COLO668 (cell line): ENCODE results near the gene B3GALNT1.
"Not testable (repeated sequence)": the region's sequence is repeated elsewhere in the genome, so short reads cannot be mapped to it uniquely, and the experiment has no call there.

Experiments used
- DNase-seq: peaks from one replicate; lab custom pipeline; 2025; ENCODE audit not compliant: unreplicated experiment; lab: John Stamatoyannopoulos, UW

B3GALNT1 gene

DNA sequence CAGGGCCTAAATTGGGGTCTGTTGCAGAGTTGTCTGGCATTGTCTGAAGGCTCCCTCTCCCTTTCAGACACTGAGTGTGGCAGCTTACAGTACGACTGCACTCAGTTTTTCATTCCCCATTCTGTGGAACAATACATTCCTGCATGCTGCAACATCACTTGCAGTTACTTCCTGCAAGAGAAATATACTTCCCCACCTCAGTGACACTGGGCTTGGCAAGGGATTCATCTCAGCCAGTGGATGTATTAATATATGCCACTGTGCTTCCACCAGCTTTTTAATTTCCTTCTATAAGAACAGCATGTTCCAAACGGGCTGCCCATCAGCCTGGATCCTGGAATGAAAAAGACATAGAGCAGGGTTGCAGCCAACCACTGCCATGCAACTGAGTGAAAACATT is 23.1 kb downstream of the B3GALNT1 start:
- DNase-seq: no peak

DNA sequence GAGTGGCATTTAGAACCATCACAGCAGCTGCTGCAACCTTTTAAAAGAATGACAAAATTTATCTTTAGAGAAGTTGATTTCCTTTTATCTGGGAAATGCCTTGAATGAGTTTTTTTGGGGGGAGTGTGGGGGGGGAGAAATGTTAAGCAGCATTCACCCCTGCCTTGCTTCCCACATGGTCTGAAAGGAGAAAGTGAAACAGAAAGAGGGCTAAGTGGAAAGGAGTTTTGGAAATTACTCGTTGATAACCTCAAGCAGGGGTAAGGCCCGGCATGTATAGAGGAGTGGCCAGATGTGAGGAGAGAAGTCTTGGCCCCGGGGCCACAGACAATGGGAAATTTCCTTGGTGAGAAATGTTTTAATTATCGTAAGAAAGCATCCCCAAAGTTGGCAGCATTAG is 23.5 kb downstream of the B3GALNT1 start:
- DNase-seq: no peak

DNA sequence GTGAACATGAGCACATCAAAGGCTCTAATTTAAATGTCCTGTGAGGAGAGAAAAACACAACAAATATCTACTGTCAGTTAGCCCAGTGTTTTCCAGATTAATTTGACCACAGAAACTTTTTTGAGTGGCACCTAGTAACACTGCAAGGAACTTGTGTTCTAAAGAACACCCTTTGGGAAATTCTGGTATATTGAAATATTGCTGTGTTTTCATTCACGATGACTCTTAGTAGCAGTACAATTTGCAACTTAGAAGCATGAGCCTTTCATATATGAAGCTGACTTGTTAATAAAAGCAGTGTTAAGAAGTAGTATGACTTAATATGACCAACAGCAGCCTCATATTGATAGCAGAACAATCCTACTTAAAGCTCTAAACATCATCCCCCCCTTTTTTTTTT is 32.0 kb downstream of the B3GALNT1 start:
- DNase-seq: no peak

DNA sequence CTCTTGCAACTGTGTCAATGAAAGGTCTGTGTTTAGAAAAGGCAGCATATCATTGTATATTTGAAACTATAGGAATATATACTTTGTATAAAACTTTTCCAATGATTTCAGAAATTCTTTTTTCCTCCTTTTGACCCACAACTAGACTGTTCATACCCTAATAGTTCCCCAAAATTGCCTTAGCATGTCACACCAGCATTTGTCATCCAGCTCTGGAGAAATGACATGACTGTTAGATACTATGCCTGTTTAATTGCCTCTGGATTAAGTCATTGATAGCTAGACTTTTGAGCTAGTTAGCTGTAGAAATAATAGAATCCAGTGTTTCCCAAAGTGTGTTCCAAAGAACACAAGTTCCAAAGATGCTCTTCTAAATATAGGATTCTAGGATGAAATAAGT is 32.4 kb downstream of the B3GALNT1 start:
- DNase-seq: no peak

DNA sequence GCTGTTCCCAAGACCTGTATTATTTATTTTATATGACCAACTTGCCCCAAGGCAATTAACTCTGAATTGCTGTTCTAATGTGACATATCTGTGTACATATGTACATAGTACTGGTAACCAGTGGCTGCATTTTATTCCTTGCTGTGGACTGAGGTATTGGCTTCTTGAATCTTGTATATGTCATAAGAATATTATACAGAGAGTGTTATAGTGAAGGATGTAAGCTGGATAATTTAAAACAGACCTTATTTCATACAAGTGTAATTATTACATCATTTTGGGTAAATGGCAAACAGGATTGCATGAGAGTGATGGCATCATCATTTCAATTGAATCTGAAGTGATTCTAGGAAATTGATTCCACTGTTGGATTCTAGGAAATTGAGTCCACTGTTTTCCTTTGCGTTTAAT is 32.9 kb downstream of the B3GALNT1 start:
- DNase-seq: no peak

DNA sequence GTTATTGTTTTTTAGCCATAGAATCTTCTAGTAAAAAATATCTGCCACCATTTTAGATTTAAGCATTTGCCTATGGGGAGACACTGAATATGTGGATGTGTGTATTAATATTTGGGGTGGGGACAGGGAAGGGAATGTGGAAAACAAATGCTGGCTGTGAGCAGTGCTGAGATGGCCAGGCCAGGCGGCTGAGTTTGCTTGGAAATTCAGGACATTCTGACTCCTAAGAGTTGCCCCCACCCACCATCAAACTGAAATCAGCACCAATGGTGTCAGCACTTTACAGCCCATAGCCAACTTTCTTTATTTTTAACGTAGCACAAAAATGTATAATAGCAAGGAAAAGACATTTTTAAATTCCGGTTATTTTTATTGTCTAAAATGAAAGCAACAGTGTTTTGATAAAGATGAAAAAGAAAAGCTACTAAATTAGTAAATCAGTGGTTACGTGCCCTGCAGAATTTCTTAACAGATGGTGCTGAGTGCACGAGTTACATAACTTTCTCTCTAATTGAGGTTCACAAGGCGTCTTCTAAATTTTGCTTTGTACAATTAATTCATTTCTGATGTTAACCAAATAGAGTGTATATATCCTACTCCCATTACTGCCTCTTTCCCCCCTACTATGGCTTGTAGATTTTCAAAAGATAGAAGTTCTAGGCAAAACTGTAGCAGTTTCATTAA is 34.0 kb downstream of the B3GALNT1 start:
- no peak for DNase-seq

DNA sequence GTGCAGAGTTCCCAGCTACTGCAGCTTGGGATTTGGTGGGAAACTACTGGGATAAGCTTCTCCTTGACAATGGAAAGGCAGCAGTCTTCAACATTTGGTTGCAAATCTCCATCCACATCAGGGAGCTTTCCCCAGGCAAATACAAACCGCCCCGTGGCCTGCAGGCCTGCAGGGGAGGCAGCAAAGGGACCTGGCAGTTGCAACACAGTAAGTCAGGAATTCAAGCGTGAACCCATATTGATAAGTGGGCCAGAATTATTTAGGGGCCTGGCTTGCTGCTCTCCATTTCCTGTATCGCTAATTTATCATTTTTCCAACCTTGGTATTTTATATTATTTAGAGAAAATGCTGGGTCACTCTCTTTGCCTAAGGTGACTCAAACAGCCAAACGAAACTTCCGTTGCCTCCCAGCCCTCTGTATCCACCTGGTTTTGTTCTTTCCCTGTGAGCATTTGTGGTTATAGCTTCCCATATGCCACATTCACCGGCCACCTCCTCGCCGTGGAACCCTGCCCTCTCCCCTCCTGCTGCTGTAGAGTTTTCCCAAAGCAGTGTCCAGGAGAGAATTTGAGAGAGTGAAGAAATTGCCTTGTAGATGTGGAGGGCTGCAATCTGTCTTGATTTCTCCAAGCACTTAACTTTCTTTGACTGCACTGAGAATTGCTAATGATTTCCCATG is 34.8 kb downstream of the B3GALNT1 start:
- DNase-seq: no peak

DNA sequence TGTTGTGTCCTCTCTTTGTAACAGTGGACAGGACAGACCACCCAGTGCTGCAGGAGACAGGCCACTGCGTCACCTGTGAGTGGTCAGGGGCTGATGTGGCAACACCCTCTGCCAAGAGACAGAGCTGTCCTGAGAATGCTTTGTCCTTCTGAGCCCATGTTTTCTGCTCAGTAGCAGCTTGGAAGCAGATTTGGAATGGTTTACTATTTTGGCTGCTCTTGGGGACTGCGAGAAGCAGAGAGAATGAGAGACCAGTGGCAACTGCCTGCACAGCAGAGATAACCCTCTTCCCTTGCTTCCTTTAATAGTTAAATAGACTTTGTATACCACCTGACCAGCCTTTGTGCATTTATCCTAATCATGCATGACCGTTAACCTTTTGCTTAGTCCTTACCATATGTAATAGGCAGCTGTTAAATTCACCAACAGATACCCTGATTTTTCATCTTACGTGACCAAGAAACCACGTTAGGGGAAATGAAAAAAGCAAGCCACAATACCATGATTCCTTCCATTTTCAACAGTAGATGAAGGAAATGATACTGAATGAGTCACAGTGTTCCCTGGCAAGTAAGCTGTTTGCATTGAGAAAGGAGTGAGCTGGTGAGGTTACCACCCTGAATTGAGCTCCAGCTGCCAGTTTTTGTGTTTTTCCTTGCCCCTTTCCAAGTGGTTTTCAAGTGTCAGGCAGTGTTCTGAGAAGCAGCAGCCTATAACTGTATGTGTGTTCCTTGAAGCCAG is 35.5 kb downstream of the B3GALNT1 start:
- DNase-seq: no peak

DNA sequence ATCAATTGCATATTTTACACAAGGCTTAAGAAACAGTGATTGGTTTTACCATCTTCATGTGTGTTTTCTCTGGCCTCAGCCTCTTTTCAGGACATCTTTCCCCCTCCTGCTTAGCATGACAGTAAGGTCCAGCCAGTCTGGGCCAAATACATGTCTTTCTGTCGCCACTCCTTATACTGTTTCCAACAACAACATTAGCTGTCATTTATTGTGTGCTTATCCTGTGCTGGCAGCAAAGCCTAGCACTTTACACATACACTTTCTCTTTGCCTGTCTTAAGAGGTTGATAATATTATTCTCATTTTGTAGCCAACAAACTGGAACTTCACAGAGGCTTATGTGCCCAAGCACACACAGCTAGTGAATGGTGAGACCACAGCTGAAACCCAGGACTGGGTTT is 37.8 kb downstream of the B3GALNT1 start:
- DNase-seq: no peak

DNA sequence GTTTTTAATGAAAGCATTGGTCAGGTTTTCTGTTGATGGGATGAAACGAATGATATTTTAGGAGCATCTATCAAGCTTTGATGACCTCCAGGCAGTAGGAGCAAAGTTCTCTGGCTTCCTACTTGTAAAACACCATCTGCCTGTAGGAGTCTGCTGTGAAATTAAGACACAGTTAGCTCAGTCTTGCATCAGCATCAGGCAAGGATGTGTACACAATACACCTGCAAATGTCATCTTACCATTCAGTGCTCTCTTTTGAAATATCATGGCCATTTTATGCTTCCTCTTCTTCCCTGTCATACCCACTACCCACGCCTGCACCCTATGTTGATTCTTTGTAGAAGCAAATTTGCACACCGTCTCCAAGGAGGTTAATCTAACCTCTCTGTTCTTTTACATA is 38.2 kb downstream of the B3GALNT1 start:
- DNase-seq: no peak

DNA sequence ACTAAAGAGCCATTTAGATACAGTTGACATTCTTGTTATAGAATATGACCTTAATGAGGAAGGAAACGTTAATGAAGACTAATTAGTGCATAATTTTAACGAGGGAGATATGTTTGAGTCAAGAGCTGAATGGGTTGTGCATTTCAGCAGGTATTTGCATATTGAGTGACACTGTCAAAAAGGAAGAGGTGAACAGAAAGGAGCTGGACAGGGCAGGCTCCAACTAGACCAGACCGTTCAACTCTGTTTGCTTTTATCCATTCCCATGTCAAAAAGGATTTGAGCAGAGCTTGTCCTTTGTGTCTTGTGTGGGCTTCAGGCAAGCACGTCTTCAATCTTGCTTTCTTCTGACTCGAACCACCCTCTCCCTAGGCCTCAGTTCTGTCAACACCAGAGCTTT is 40.7 kb downstream of the B3GALNT1 start:
- no peak for DNase-seq

DNA sequence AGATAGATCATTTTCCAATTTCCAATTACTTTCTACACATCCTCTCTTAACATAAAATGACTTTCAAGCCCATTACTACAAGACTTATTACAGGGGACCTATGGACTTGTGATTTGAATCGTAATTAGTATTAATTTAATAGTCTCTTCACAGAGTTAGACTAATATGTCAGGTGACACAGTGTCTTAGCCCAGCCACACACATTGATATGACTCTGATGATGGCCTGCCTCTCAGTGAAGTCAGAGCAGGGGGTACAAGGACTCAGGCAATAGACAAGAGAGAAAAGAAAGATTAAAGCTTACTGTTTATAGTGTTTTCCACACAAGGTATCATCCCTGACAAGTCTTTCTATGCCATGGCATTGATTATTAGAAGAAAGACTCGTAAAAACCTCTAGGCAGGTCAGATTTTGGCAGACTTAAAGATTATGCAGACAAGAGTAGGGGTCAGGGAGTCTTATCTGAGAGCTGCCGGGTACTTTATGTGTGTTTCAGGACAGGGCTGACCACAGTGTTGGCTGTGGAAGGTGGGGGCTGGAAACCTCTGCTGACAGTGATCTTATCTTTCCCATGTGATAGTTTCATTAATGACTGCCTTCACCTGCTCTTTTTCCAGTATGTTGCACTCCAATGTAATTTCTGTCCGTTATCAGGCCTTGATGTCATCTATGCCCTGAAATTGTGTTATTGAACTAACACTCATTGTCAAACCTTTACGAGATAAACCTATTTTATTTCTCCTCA is 50.1 kb downstream of the B3GALNT1 start:
- DNase-seq: no peak

DNA sequence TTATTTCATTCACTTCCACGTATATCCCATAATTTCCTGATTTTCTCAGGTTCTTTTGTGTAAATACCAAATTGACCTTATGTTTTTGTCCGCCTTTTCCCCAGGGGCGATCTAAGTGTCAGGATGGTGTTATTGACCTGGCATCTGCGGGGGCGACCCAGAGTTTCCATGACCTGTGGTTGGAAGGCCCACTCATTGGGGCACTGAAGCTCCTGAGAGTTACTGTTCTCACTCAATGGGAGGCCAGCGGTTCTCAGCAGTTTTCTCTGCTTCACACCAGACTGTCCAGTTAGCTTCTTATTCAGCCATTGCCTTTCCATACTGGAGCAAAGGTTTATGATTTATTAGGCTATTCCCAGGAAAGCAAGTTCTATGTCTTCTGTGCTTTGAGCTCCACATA is 53.3 kb downstream of the B3GALNT1 start:
- DNase-seq: no peak

DNA sequence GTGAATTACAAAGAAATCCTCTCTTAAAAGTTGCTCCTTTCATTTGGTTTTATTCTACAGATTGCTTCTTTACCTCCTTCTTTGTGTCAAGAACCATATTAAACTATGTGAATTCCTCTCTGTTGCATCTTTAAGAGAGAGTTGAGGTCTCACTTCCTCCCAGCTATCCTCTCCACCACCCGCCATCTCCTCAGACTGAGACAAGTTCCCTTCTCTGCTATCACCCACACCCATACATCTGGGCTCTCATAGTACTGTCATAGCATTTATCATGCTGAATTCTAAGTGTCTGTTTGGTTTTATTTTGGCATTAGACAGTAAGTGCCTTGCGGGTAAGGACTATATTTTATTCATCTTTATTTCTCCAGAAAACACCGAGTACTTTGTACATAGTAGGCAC is 54.2 kb downstream of the B3GALNT1 start:
- no peak for DNase-seq

DNA sequence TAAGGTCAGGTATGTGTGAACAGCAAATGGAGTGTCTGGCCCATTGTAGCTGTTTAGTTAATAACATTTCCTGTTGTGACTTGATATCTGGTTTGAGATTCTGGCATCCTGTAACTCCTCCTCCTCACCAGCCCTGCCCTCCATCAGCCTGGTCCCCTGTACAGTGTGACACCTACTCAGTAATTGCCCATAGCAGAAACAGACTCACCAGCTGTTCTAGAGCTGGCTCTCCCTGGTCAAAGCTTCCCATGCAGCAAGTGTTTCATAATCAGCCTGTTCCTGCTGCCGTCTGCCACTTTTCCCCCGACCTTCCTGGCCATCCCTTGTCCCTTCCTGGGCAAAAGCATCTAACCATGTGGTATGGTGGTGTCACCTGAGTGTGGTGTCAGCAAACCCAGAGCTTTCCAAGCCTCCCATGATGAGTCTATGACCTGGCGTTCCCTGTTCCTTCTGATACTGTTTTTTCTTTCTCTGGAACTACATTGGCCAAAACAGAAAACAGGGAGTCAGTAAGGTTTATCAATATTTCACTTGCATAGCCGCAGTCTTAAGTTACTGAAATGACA is 55.4 kb downstream of the B3GALNT1 start:
- DNase-seq: no peak

DNA sequence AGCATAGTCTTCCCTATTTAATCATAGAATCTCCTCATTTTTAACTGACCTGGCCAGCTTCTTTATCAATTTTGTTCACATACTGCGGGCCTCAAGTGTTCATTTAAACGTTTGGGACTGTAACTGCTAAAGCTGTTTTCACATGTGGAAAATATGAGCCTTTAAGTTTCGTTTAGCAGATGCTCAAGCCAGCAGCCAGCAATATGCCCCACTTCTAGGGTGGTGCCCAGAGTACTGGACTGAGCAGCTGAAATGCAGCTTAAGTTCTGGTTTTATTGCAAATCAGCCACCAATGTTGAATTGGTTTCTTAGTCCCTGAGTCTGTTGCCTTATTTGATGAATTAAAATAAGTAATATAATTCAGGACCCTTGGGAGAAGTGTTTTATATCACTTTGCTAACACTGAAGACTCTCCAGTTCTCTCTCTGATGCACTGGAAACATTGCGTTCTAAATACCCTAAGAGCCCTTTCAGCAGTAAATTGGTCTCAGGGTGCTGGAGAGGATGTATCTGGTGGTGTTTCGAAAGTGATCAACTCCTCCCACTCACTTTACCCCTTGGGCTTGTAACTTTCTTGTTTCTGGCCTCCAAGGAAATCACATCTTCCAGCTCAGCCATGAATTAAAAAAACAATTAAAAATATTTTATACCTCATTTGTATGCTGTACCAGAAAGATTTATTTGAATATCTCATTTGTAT is 61.7 kb downstream of the B3GALNT1 start:
- DNase-seq: no peak

DNA sequence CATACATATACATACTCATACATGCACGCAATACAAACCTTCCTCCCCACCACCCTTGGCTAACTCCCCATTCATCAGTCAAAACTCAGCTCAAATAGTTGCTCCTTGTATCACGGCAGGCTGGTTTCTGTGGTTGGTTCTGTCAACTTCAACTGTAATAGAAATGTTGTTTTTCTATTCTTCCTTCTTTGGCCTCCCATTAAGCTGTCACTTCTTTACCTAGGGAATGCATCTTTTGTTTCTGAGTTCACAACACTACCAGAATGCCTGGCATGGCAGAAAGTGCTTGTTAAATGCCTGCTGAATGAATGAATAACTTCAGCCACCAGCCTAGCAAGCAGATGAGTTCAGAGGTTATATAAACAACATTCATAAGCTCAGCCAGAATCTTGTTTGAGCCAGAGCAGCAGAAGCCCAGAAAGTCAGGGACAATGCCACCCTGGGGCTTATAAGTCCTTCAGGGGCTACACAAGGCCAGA is 63.1 kb downstream of the B3GALNT1 start:
- DNase-seq: no peak

DNA sequence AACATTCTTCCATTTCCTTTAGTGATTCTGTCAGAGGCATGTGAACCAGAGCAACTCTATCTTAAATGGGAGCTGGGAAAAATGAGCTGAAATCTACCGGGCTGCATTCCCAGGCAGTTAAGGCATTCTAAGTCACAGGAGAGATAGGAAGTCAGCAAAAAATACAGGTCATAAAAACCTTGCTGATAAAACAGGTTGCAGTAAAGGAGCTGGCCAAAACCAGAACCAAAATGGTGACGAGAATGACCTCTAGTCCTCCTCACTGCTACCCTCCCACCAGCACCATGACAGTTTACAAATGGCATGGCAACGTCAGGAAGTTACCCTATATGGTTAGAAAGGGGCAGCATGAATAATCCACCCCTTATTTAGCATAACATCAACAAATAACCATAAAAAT is 66.4 kb downstream of the B3GALNT1 start:
- no peak for DNase-seq

DNA sequence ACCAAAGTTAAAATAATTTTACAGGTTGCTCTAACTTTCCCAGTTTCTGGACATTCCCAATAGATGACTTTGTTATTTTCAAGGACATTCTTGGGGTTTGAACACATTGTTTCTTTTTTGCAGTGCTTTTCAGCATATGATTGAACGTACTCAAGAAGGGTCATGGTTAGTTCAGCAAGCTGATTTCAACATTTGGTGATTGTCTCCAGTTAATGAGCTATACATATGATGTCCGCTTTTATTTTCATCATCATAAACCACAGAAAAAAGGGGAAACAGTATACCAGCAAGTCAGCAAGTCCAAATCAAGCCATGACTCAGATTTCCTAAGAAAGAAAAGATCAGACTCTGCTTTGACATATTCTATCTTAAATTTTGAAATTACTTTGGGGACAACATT is 69.4 kb downstream of the B3GALNT1 start:
- no peak for DNase-seq

DNA sequence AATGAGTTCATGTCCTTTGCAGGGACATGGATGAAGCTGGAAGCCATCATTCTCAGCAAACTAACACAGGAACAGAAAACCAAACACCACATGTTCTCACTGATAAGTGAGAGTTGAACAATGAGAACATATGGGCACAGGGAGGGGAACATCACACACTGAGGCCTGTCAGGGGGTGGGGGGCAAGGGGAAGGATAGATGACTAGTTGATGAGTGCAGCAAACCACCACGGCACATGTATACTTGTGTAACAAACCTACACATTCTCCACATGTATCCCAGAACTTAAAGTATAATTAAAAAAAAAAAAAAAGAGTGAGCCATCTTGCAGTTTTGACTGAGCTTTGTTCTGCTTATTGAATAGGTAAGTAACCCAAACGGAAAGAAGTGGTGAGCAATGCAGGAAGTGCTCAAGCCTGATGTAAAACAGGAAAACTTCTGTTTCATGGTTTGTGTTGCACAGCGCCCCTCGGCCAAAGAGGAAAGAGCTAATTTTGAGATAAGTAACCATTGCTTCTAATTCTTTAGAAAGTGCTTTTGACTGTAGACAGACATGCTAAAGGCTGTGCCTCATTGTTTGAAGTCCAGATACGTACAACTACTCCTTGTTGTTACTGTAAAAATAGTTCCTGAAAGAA is 70.1 kb downstream of the B3GALNT1 start:
- not testable (repeated sequence) for DNase-seq
